Measurements from ENCODE around the gene HLCS. TPM values are rescaled to one million over a fixed set of nuclear protein-coding genes. Genes with fewer than 3 reads are reported as not detected.
"Not testable (repeated sequence)": the region's sequence is repeated elsewhere in the genome, so short reads cannot be mapped to it uniquely, and the experiment has no call there.

The HLCS gene
- total RNA-seq, 1 donor from 2014 or later = 28.1 TPM

DNA sequence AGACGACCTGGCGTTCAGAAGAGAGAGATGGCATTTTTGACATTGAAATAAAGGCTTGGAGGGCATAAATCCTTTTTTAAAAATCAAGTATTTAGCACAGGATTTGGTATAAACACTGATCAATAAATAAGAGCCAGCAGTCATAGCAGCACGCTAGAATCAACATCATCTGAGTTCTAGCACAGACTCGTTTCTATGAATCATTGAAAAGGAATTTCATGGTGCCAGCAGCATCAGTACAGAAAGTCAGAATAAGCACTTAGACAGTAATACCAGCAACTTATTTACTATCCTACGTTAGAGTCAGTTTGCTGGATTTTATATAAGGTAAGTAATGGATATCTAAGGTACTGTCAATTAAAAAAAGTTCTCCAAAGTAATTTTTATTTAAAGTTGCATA is 119.3 kb downstream of the HLCS start:
- no peak for DNase-seq

DNA sequence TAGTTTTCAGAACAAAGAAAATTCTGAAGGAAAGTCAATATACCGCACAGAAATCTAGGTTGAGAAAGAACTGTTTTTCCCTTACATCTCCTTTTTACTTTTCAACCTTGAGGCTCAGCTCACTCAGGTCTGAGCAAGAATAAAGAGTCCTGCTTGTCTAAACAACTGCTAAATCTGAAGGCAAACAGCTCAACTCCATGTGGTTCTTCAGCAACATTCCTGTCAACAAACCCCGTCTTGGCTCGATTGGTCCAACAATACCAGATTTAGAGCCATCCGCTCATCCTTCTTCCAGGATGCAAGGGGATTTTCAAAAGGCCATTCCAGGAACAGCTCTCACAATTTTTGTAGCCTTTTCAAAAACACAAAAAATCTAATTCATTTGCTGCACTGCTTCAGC is 119.8 kb downstream of the HLCS start:
- no peak for DNase-seq

DNA sequence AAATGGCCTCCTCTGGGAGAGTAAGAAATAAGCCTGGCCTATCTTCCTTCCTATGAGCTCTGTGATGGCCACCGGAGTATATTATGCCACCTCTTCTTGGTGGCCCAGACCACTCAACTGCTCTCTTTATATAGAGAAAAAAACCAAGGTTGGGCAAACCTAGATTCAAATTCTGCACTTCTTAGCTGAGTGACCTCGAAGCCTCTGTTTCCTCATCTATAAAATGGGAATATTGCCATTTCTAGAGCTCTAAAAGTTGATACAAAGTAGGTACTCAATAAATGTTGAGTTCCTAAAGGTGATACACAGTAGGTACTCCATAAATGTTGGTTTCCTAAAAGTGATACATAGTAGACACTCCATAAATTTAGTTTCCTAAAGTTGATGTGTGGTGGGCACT is 120.7 kb downstream of the HLCS start:
- no peak for DNase-seq

DNA sequence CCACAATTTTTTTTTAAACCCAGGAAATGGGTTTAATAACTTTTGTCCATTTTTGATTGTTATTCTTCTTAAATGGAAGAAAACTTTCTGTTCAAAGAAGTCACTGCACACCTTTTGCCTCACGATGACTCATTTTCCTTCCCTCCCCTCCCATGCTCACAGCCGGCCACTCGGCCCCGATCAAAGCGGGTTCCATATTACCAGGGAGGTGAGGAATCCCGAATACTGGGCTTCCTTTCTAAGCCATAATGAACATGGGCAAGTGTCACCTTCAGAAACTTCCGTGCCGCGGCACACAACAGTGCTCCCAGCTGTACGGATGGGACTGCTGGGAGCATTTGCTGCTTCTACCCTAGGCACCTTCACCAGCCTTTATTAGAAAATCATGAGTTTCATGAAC is 121.4 kb downstream of the HLCS start:
- no peak for DNase-seq

DNA sequence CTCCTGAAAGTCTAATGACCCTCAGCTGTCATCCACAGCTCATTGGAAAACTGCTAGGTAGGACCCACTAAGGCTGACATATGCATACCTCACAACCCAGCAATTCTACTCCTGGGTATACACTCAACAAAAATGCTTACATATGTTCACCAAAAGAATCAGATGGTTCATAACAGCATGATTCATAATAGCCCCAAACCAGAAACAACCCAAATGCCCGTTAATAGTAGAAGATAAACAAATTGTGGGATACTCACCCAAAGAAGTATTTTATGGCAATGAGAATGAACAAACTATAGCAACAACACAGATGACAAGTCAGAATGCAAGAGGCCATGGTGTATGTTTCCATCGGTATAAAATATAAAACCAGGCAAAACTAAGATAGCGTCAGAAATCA is 124.6 kb downstream of the HLCS start:
- no peak for DNase-seq

DNA sequence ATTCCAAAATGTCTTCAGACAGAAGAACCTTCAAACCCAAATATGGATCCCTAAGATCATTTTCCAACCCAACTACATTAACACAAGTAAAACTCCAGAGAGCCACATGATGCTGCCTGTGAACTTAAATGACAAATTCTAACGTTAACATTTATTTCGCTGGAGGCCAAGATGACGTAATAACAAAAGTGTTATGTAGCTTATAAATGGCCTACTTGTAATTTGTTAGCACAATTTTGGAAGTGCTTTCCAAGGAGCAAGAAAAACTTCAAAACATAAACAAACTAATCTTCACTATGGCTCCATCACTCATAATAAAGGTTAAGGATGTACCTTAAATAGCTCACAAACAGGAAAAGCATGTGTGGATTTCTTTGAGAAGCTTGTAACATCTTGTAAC is 126.7 kb downstream of the HLCS start:
- DNase-seq = no peak

DNA sequence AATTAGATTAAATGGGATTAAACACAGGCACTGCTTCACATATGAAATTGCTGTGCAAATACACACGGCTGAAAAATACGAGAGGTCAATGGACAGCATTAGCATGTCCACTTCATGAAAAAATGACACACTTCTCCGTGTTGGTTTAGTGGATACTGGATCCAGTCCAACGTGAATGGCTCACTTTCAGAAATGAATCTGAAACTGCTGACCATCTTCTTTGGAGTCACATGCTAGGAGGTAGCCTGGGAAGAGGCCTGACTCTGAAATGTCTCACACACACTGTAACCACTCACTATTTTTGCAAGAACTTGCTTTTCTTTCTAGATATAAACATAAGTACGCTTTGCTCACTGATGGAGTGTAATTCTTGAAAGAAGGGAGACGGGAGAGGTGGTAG is 127.3 kb downstream of the HLCS start:
- no peak for DNase-seq

DNA sequence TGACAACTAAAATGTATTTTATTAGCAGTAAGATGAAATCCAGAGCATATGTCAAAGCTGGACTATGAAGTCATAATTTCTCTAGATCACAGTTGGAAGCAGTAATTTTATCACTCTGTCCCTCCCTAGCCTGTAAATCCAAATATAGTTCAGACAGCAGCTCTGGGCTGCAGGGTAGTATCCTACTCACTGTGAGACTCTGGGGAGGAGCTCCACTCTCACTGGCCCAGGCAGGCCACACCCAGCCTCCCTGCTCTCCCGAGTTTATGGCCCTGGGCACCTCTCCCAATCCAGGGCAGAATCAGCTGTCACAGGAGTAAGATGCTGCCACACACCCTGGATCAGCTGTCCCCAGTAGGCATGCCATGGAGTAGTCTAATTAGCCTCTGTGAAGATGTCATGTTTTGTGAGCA is 131.1 kb downstream of the HLCS start:
- DNase-seq = no peak

DNA sequence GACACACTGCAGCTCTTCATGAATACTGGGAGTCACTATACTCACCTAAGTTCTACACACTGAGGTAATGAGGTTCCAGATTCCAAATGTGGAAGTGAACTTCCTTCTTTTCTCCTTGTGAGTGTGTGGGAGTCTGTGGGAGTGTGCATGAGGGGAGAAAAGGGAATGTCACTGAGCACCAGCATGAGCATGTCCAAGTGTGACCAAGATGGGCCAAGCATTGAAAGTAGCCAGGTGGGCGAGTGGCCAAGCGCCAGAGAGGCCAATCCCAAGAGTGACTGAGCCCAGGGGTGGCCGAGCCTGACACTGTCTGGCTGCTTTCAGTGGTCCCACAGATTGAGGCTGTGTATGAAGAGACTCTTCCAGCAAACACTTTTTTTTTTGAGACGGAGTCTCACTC is 132.3 kb downstream of the HLCS start:
- DNase-seq = no peak

DNA sequence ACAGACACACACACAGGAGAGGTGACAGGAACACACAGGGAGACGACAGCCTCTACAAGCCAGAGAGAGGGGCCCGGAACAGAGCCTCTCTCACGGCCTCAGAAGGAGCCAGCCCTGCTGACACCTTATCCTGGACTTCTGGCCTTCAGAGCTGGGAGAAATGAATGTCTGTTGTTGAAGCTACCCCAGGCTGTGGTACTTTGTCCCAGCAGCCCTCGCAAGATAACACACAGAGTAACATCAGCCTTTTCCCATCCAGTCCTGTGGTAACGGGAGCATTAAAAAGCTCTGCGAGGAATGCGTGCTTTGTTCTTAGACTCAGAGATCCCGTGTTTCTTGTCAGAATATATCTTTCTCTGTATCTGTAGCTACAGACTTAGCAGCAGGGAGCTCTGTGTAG is 136.4 kb downstream of the HLCS start:
- DNase-seq = no peak

DNA sequence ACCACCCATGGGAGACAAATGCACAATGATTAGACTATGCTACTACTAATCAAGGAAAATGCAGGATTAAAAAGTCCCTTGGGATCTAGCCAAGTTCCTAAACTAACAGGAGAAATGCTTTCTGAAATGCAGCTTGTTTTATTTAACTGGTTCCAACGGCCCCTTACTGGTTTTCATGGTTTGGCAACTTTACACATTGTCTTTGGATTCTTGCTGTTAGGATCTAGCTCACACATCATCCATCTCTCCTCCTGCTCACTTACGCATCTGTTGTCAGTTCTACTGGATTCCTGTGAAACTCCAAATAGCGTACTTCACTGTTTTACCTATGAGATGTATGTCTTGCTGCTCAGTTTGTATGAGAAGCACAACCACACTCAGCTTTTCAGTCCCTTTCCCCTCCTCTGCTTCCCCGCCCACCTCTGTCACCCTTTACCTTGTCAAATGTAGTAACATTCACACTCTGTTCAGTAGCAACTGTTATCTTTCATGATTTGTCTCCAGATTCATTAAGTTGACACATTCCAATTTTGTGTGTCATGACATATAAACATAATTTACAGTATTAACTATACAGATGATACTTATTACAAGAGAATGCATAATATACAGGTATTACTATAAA is 137.5 kb downstream of the HLCS start:
- no peak for DNase-seq

DNA sequence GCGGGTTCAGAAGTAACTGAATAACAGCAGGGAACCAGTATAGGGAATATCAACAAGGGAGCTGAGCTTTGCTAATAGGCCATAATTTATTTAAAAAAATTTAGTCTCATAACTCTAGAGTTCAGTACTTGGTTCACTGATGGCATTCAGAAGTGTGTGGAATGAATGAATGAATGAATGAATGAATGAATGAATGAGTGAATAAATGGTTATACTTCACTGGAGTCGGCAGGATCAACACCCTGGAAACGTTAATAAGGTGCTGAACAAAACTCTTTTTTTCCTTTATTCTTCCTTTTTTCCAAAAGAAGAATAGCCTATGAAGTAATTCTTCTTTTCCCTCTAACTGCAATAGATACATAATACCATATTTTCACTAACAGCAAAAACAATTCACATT is 138.3 kb downstream of the HLCS start:
- DNase-seq = no peak

DNA sequence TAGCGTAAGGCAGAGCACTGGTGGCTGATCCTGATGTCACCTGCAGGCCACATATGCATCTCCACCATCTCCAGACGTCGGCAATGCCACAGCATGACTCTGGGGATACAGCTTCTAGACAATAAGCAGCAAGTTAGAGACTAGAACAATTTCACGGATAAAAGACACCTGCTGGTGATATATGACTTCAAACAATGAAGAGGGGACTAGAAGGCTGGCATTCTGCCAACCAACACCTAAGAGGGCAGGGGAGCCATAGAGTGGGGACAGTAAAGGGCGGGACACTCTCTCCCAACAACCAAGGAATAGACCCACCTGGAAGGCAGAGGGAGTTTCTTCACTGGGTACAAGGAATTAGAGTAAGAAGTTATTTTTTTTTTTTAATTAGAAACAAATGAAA is 140.8 kb downstream of the HLCS start:
- DNase-seq = no peak

DNA sequence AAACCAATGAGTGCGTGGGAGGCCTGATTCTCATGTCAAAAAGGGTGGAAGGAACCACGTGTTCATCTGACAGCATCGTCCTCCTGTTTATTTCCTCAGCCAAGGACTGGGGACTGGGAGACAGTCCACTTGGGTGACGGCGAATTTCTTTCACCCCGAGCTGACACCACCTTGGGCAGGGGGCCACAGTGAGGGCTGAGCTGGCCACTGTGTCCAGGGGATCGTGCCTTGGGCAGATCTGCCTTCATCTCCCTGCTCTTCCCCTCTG is 145.5 kb downstream of the HLCS start:
- no peak for DNase-seq

DNA sequence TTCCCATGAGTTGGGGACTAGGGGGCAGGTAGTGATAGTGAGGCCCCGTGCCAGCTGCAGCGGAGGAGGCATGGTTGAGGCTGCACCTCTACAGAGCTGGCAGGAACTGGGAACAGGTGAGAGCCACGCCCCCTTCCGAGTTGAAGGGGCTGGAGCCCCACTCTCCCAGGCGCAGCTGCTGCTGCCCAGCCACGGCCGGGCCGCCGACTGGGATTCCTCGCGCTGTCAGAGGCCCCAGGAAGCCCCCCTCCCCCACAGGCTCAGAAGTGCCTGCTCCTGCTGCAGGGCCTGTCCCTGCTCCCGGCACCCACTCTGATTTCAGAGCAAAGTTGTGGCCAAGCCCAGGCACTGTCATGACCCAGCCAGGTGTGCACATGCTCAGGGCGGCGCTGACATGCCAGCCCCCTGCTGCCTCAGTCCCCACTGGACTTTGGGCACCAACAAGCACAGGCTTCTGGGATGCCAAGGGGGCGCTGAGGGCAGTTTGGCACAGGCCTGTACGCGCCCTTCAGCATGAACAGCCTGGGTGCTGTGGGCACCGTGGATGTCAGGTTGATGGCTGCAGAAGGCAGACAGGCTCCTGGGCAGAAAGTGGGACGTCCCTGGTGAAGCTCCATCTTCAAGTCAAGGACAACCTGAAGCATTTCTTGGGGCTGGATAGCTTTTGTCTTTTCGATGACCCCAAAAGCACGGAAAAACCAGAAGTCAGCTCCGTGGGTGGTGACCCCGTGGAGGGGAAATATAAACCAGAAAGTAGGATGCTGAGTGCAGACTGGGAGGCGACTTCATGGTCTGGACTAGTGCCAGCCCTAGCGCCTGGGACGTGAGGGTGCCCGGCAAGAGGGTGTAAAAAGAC is 146.1 kb downstream of the HLCS start:
- no peak for DNase-seq

DNA sequence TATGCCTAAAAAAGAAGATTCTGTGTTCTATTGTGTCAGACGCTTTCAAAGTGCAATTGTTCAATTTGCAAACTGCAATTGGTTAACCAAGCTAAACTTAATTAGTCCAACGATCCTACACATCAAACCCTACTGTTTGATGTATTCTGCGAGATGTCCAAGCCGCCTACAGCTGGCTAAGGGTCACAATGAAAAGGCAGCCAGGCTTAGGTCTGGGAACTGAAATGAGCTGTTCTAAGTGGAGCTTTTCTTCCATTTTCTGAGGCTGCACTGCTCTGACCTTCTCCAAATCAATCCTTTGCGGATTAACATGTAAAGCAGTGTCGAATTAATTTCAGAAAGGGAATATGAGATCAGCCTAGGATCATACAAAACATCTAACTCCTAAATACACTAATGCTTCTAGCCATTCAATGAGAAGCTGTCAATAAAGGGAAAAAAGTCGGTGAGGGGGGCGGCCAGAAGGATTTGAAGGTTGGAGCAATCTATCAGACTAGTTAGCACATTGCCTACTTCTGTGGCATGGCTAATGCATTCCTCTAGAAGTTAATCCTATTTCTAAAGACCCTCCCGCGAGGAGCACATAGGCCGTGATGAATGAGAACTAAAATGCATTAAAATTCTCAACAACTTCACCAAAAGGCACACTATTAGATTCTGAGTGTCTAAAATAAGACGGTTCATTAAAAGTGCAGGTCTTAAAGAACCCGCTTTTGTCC is 148.6 kb downstream of the HLCS start:
- no peak for DNase-seq

DNA sequence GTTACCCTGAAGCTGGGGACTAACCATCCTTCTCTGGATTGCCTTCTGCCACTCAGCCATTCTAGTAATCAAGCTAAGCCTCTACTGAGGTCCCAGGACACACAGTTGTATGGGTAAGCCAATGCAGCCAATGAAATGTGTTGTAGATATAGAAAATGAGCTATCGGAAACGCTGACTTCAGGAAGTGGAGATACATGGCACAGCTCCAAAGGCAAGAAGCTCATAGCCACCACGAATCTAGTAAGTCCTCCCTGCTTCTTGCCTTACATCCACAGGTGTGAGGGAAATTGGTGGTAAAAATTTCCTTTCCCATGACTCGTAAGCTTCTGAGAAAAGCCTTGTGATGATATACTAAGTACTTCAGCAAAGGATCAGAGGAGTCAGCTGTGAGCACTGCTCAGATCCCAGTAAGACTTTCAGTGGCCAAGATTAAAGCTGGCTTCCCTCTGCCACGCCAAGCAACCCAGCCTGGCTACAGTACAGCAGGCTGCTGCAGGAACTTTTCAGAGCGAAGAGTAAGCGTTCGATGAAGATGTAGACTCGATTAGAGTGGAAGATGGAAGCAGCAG is 149.8 kb downstream of the HLCS start:
- DNase-seq = no peak

DNA sequence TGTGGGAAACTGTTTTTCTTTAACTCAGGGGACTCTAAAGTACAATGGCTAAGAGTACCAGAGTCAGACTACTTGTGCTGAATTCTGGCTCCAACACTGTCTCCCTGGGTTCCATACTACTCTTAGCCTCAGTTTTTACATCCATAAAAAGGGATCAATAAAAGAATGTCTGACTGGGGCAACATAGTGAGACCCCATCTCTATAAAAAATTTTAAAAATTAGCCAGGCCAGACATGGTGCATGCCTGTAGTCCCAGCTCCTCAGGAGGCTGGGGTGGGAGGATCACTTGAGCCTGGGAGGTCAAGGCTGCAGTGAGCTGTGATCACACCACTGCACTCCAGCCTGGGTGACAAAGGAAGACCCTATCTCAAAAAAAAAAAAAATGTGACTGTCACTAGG is 150.4 kb downstream of the HLCS start:
- DNase-seq = not testable (repeated sequence)

DNA sequence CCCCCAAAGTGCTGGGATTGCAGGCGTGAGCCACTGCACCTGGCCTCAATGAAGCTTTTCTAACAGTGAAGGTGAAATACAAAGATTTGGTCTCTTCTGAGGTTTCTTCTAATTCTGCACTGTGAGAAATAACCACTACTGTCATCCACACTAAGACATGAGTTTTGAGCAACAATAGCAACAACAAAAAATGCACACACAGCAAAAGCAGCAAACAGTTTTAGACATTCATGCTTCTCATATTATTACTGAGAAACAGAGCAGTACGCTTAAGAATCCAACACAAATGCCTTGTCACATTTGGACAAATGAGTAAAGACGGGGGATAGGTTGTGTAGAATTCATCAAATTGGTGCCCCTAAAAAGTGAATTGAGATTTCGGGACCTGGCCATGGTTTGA is 151.2 kb downstream of the HLCS start:
- no peak for DNase-seq

DNA sequence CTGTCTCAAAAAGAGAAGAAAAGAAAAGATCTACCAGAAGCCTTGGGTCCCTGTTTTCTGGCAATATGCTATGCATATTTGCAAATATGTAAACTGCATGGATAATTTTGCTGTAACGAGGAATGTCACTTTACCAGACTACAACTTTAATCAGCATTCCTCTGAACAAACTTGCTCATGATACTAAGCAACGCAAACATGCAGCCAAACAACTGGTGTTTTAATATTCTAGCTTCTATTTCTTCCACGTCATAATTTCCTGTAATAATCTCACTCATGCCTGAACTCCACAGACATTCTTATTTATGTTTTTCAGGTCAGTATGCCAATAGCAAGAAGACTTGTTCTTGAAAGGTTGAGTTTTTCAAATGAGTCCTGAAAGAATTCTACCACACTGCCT is 153.4 kb downstream of the HLCS start:
- no peak for DNase-seq

DNA sequence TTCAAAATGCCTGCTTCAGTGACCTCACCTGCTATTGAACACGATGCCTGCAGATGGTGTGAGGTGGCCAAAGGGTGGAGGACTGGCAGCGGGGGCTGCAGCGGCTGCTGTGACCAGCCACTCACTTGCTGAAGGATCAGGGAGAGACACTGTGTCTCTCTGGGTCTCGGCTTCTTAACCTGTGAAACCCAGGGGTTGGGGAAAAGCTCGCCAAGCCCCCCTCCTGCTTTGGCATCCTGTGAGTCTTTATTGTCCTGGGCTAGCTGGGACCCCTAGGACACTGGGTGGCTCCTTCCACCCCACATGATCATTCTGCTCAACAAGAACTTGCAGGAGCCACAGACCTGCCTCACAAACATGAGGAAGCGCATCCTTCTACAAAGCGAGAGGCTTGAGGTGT is 154.7 kb downstream of the HLCS start:
- DNase-seq = no peak

DNA sequence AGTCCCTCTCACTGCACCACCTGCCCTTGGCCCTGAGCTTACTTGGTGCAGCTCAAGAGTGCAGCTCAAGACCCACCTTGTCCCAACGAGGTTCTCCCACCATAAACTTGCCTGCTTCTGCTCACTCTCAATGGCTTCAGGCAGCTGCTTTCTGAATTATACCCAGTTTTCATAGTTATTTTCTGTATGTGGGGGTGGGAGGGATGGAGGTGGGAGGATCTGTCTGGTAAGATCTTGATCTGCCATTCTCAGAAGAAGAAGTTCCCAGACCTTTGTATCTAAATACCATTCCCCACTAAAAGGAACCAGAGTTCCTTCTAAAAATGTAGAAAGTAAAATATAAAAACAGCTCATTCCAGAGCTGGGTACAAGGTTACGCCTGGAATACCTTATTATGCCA is 156.0 kb downstream of the HLCS start:
- no peak for DNase-seq

DNA sequence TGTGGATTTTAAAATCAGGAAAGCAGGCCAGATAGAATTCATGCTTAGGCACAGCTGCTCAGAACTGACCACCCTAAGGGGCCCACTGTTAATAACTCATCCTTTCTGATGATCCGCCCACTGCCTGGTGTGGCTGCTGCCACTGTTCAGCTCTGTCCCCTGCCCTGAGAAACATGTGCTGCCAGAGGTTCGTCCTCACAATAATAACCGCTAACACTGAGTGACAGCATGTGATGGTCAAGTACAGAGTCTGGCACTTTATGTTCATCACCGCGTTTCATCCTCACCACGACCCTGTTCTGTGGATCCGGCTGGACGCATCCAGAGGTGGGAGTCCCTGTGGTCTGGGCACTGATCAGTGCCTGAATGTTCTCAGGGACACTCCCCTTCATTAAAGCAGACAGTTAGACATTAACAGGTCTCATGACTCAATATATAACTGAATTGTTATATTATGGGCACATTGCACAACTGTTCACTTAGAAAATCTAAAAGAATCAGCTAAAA is 159.0 kb downstream of the HLCS start:
- no peak for DNase-seq
